Astrocyte (in vitro differentiated cells and primary cell): ENCODE measurements around the gene CTSK. TPM values are rescaled to one million over a fixed set of nuclear protein-coding genes. Genes with fewer than 3 reads are reported as not detected.

Experiments
- DNase-seq: peaks from one replicate; pipeline ENCODE4 v3.0.0-alpha.2; 2010; ENCODE audit warnings: low read depth
- FAIRE-seq: peaks from 2 replicates; lab custom pipeline; 2011; peaks lifted over from hg19 to GRCh38; lab: Jason Lieb, UNC
- H2AFZ ChIP-seq: 2 replicates; pipeline ENCODE4 v1.6.0; 2012; ENCODE audit warnings: low read depth, low read length, inconsistent platforms
- H3K27ac ChIP-seq: 2 replicates; pipeline ENCODE4 v1.5.1; 2011; ENCODE audit warnings: low read depth, low read length, inconsistent platforms
- H3K27me3 ChIP-seq: 2 replicates; pipeline ENCODE4 v1.6.0; 2011; ENCODE audit warnings: low read length, inconsistent platforms; ENCODE audit not compliant: insufficient read depth
- H3K36me3 ChIP-seq: 2 replicates; pipeline ENCODE4 v1.5.1; 2011; ENCODE audit warnings: low read length, inconsistent platforms; ENCODE audit not compliant: insufficient read depth
- H3K4me1 ChIP-seq: 2 replicates; pipeline ENCODE4 v1.5.1; 2011; ENCODE audit warnings: low read length, inconsistent platforms; ENCODE audit not compliant: insufficient read depth
- H3K4me2 ChIP-seq: 2 replicates; pipeline ENCODE4 v1.6.0; 2012; ENCODE audit warnings: low read length, inconsistent platforms
- H3K4me3 ChIP-seq: 2 replicates; pipeline ENCODE4 v1.5.1; 2011; ENCODE audit warnings: low read depth, mild to moderate bottlenecking, low read length, inconsistent platforms; ENCODE audit not compliant: insufficient read depth
- H3K79me2 ChIP-seq: 2 replicates; pipeline ENCODE4 v1.6.0; 2012; ENCODE audit warnings: mild to moderate bottlenecking, low read length, inconsistent platforms; ENCODE audit not compliant: insufficient read depth
- H3K9ac ChIP-seq: 2 replicates; pipeline ENCODE4 v1.6.0; 2012; ENCODE audit warnings: mild to moderate bottlenecking, low read length, inconsistent platforms
- H3K9me3 ChIP-seq: 2 replicates; pipeline ENCODE4 v1.5.1; 2012; ENCODE audit warnings: low read depth, mild to moderate bottlenecking, low read length, inconsistent platforms; ENCODE audit not compliant: insufficient read depth
- H4K20me1 ChIP-seq: 2 replicates; pipeline ENCODE4 v1.6.0; 2012; ENCODE audit warnings: low read length, inconsistent platforms; ENCODE audit not compliant: insufficient read depth
- H3K27ac Mint-ChIP-seq: one replicate; pipeline ENCODE4 v1.8.0; 2021; ENCODE audit warnings: mild to moderate bottlenecking, mixed read lengths; ENCODE audit not compliant: unreplicated experiment
- H3K27me3 Mint-ChIP-seq: one replicate; pipeline ENCODE4 v1.8.0; 2021; ENCODE audit warnings: low read depth, mixed read lengths; ENCODE audit not compliant: unreplicated experiment
- H3K36me3 Mint-ChIP-seq: one replicate; pipeline ENCODE4 v1.8.0; 2021; ENCODE audit warnings: low read depth, mixed read lengths; ENCODE audit not compliant: unreplicated experiment
- H3K4me1 Mint-ChIP-seq: one replicate; pipeline ENCODE4 v1.8.0; 2021; ENCODE audit warnings: low read depth, mixed read lengths; ENCODE audit not compliant: unreplicated experiment
- H3K4me3 Mint-ChIP-seq: one replicate; pipeline ENCODE4 v1.8.0; 2021; ENCODE audit warnings: mild to moderate bottlenecking, moderate library complexity, mixed read lengths; ENCODE audit not compliant: unreplicated experiment
- H3K9me3 Mint-ChIP-seq: one replicate; pipeline ENCODE4 v1.8.0; 2021; ENCODE audit warnings: mild to moderate bottlenecking, mixed read lengths; ENCODE audit not compliant: unreplicated experiment
- CTCF ChIP-seq: IDR thresholded peaks from 2 replicates; pipeline ENCODE4 v1.5.1; 2011; ENCODE audit warnings: low read depth, mild to moderate bottlenecking, inconsistent platforms, low read length, moderate library complexity; ENCODE audit not compliant: insufficient read depth
- EZH2 ChIP-seq: IDR thresholded peaks from 2 replicates; pipeline ENCODE4 v1.6.1; 2012; ENCODE audit warnings: mild to moderate bottlenecking, low read length, inconsistent platforms; ENCODE audit not compliant: insufficient read depth
- total RNA-seq: library from RNA; stranded (reverse); gene quantifications from 2 replicates; pipeline ENCODE4 v1.2.1, GENCODE V29; 2021

Gene CTSK
- total RNA-seq, 1 donor from 2014 or later = 3.9 TPM

GRCh38 chr1:150762552-150762951, 45.5 kb downstream of the CTSK start:
- no peak for FAIRE-seq
- H3K9ac ChIP-seq = no peak overlapping the region
- DNase-seq = no peak
- H3K9me3 ChIP-seq = no peaks in the 10 kb centered on the region
- Mint-ChIP-seq H3K27ac (no peak overlapping the region), H3K4me3 (no peak overlapping the region), H3K27me3 (no peaks in the 10 kb centered on the region), H3K36me3 (peaks cover 2% of the 10 kb centered on the region), H3K4me1 (peaks cover 3% of the 10 kb centered on the region), H3K9me3 (peaks cover 8% of the 10 kb centered on the region)
- no peak overlapping the region for H3K27ac ChIP-seq
- H3K79me2 ChIP-seq = no peaks in the 10 kb centered on the region
- H3K4me2 ChIP-seq = no peak overlapping the region
- no peak overlapping the region for H2AFZ ChIP-seq
- TF ChIP-seq EZH2 (no peak), CTCF (no peak)
- H3K4me1 ChIP-seq = peaks cover 4% of the 10 kb centered on the region
- no peaks in the 10 kb centered on the region for H3K36me3 ChIP-seq
- no peak overlapping the region for H3K4me3 ChIP-seq
- H4K20me1 ChIP-seq = no peaks in the 10 kb centered on the region
- no peaks in the 10 kb centered on the region for H3K27me3 ChIP-seq

GRCh38 chr1:150761801-150762200, 46.3 kb downstream of the CTSK start:
- Mint-ChIP-seq H3K27ac (no peak overlapping the region), H3K4me1 (peaks cover 3% of the 10 kb centered on the region), H3K36me3 (peaks cover 2% of the 10 kb centered on the region), H3K4me3 (no peak overlapping the region), H3K27me3 (no peaks in the 10 kb centered on the region), H3K9me3 (peaks cover 8% of the 10 kb centered on the region)
- H3K4me1 ChIP-seq = peaks cover 4% of the 10 kb centered on the region
- no peak overlapping the region for H3K4me3 ChIP-seq
- no peak overlapping the region for H2AFZ ChIP-seq
- no peaks in the 10 kb centered on the region for H3K79me2 ChIP-seq
- no peak overlapping the region for H3K9ac ChIP-seq
- no peak overlapping the region for H3K4me2 ChIP-seq
- H3K36me3 ChIP-seq = no peaks in the 10 kb centered on the region
- DNase-seq (no peak), FAIRE-seq (no peak)
- H3K9me3 ChIP-seq = no peaks in the 10 kb centered on the region
- no peak overlapping the region for H3K27ac ChIP-seq
- TF ChIP-seq CTCF = no peak
- TF ChIP-seq EZH2 = no peak
- no peaks in the 10 kb centered on the region for H4K20me1 ChIP-seq
- no peaks in the 10 kb centered on the region for H3K27me3 ChIP-seq

- no peak overlapping the region for H3K4me3 ChIP-seq
- peaks cover 4% of the 10 kb centered on the region for H3K4me1 ChIP-seq
- H2AFZ ChIP-seq = no peak overlapping the region
- H3K9ac ChIP-seq = no peak overlapping the region
- H3K4me2 ChIP-seq = no peak overlapping the region
- H3K4me1 Mint-ChIP-seq = peaks cover 3% of the 10 kb centered on the region
- no peak for FAIRE-seq
- DNase-seq = no peak
- peaks cover 2% of the 10 kb centered on the region for H3K36me3 Mint-ChIP-seq
- no peak overlapping the region for H3K4me3 Mint-ChIP-seq
- no peaks in the 10 kb centered on the region for H4K20me1 ChIP-seq
- H3K27ac ChIP-seq = no peak overlapping the region
- no peaks in the 10 kb centered on the region for H3K36me3 ChIP-seq
- H3K27ac Mint-ChIP-seq = no peak overlapping the region
- no peaks in the 10 kb centered on the region for H3K79me2 ChIP-seq
- H3K27me3 Mint-ChIP-seq = no peaks in the 10 kb centered on the region
- no peak for TF ChIP-seq CTCF
- no peak for TF ChIP-seq EZH2
- H3K27me3 ChIP-seq = no peaks in the 10 kb centered on the region
- H3K9me3 Mint-ChIP-seq = peaks cover 8% of the 10 kb centered on the region
- H3K9me3 ChIP-seq = no peaks in the 10 kb centered on the region
Measured at GRCh38 chr1:150760013-150760412, 48.0 kb downstream of the CTSK start.
